Diencephalon (tissue), 1 donor: ENCODE measurements around the gene ZNHIT6. TPM values are rescaled to one million over a fixed set of nuclear protein-coding genes. Genes with fewer than 3 reads are reported as not detected.

Experiments
- total RNA-seq: library from RNA; depleted of rRNA; stranded (reverse); fragments of >200 nt; gene quantifications from one replicate; pipeline ENCODE4 v1.2.3, GENCODE V29; 2014

Gene ZNHIT6, protein sequence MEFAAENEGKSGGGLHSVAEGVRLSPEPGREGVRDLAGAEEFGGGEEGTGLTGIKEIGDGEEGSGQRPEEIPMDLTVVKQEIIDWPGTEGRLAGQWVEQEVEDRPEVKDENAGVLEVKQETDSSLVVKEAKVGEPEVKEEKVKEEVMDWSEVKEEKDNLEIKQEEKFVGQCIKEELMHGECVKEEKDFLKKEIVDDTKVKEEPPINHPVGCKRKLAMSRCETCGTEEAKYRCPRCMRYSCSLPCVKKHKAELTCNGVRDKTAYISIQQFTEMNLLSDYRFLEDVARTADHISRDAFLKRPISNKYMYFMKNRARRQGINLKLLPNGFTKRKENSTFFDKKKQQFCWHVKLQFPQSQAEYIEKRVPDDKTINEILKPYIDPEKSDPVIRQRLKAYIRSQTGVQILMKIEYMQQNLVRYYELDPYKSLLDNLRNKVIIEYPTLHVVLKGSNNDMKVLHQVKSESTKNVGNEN
- total RNA-seq: 17.3 TPM

DNA sequence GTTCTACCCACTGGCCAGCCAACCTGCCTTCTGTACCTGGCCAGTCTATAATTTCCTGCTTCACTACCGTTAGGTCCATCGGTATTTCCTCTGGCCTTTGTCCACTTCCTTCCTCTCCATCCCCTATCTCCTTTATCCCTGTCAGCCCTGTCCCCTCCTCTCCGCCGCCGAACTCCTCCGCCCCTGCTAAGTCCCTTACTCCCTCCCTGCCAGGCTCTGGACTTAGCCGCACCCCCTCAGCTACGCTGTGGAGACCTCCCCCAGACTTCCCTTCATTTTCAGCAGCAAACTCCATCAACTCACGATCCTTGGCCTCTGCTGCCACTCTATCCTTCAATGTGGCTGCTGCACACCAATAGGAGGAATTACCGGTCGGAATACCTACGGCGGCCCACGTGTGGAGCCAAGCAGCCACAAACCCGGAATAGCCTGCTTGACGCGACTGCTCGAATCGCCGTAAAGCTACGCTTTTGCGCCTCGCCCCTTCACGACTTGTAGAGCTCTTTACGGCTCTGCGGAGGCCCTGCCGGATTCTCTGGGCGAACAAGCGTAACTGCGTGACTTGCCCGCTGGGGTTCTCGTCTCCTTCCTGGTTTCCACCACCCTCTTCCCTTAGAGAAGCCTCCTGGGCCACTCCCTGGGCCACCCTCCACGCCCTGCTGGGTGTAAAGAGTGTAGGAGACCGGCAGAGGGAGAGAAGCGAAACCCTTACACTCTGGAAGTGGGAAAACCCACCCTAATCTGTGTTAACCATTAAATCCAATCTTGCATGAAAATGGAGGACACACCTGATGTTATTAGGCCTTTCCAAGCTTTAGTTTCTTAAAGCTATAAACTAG, at the start of gene ZNHIT6:
Gene ZNHIT6, minus strand, starts transcription at position 444 of the 839 bp plus-strand sequence. Its CDS starts 149 bp downstream, at position 295.

Other genes starting within 250 kb of the ZNHIT6 start
- gene DDAH1, start 243.3 kb downstream of the ZNHIT6 start, total RNA-seq: 158 TPM
- gene CCN1, start 127.7 kb downstream of the ZNHIT6 start, total RNA-seq: 3.2 TPM